ENCODE results near the gene POP4.

The POP4 gene

GRCh38 chr19:29614046-29614445 is 8.0 kb downstream of the POP4 start:
- H3K27ac ChIP-seq: no peak overlapping the region
- no peak for TF ChIP-seq CTCF (conservative IDR thresholded peaks at IDR 0.05)
- TF ChIP-seq ZFX (IDR thresholded peaks at IDR 0.05): no peak

- no peak for TF ChIP-seq ZFX (IDR thresholded peaks at IDR 0.05)
- no peak for TF ChIP-seq CTCF (conservative IDR thresholded peaks at IDR 0.05)
- H3K27ac ChIP-seq: no peak overlapping the region
These were observed 8.7 kb downstream of the POP4 start for GRCh38 chr19:29614780-29615179.

- no peak overlapping the region for H3K27ac ChIP-seq
- no peak for TF ChIP-seq CTCF (conservative IDR thresholded peaks at IDR 0.05)
- TF ChIP-seq ZFX (IDR thresholded peaks at IDR 0.05): no peak
These were observed 9.9 kb downstream of the POP4 start for GRCh38 chr19:29615891-29616425.

GRCh38 chr19:29616541-29616940 is 10.5 kb downstream of the POP4 start:
- H3K27ac ChIP-seq: no peak overlapping the region
- no peak for TF ChIP-seq ZFX (IDR thresholded peaks at IDR 0.05)
- TF ChIP-seq CTCF (conservative IDR thresholded peaks at IDR 0.05): no peak

- no peak overlapping the region for H3K27ac ChIP-seq
- TF ChIP-seq ZFX (IDR thresholded peaks at IDR 0.05) (no peak), CTCF (conservative IDR thresholded peaks at IDR 0.05) (no peak)
These were observed 11.5 kb downstream of the POP4 start for GRCh38 chr19:29617366-29618266.

- TF ChIP-seq ZFX (IDR thresholded peaks at IDR 0.05) (no peak), CTCF (conservative IDR thresholded peaks at IDR 0.05) (no peak)
These were observed 12.4 kb downstream of the POP4 start for GRCh38 chr19:29618434-29618833.

GRCh38 chr19:29618871-29619270 is 12.8 kb downstream of the POP4 start:
- TF ChIP-seq ZFX (IDR thresholded peaks at IDR 0.05) (no peak), CTCF (conservative IDR thresholded peaks at IDR 0.05) (no peak)
- H3K27ac ChIP-seq: no peak overlapping the region

More at GRCh38 chr19:29618434-29618833, 12.4 kb downstream of the POP4 start:
- no peak overlapping the region for H3K27ac ChIP-seq
